ENCODE measurements around the gene PAK6.

The PAK6 gene

DNA sequence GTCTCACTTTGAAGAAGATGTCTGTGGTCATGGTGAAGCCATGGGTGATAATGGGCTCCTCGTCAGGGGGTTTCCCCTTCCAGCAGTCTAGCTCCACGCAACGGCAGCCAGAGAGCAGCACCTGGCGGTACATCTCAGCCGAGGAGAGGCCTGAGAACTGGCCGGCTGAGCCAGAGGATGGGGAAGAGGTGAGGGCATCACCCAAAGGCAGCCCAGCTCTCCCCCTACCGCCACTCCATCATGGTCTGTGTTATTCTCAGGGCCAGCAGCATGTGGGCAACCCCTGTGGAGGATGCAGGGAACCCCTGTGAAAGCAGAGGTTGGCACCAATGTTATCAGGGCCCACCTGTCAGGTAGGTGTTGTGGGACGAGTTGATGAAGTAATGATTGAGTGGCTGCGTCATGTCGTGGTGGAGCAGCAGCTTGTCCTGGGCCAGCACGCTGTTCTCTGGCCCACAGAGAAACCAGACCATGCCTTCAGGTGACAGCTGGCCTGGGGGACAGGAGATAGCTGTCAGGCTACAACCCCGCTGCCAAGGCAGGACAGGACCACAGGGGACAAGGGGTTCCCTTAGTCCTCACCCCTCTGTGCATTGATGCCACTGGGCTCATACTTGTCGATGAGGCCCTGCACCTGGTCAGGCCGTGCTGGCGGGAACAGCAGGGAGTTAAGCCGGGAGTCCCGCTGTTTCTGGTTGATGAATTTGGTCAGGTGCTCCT is 59.5 kb downstream of the PAK6 start:
- no peaks in the 10 kb centered on the region for H3K9me3 ChIP-seq (ENCODE audit: control insufficient read depth in 1 of 2, low read length in 2 of 2)
- H3K4me3 ChIP-seq (ENCODE audit: low read depth in 1 of 2, low read length in 2 of 2): no peak overlapping the region
- peaks cover 0 to 3% of the 10 kb centered on the region in 2 donors for H3K27me3 ChIP-seq (ENCODE audit: control insufficient read depth in 1 of 2, insufficient read depth in 2 of 2, low read length in 2 of 2)
- no peak overlapping the region for H3K27ac ChIP-seq (ENCODE audit: low read depth, low read length)
- H3K9ac ChIP-seq (ENCODE audit: low read depth in 1 of 2, low read length in 2 of 2): no peak overlapping the region
- peaks cover 0 to 19% of the 10 kb centered on the region in 2 donors for H3K36me3 ChIP-seq (ENCODE audit: control insufficient read depth in 1 of 2, insufficient read depth in 2 of 2, low read length in 2 of 2)
- no peaks in the 10 kb centered on the region for H3K4me1 ChIP-seq (ENCODE audit: control insufficient read depth in 1 of 2, insufficient read depth in 2 of 2, low read length in 2 of 2)

DNA sequence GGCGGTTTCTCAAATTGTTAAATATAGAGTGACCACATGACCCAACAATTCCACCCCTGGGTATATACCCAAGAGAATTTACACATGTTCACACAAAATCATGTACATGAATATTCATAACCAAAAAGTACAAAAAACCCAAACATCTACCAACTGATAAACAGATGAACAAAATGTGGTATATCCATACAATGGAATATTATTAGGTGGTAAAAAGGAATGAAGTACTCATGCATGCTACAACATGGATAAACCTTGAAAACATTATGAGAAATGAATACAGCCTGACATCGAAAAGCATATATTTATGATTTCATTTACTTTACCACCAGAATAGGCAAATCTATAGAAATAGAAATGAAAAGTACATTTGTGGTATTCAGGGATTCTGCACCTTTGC is 61.5 kb downstream of the PAK6 start:
- Histone ChIP-seq H3K4me3 (ENCODE audit: low read depth in 1 of 2, low read length in 2 of 2) (no peak overlapping the region), H3K9ac (ENCODE audit: low read depth in 1 of 2, low read length in 2 of 2) (no peak overlapping the region), H3K36me3 (ENCODE audit: control insufficient read depth in 1 of 2, insufficient read depth in 2 of 2, low read length in 2 of 2) (peaks cover 0 to 14% of the 10 kb centered on the region in 2 donors), H3K27me3 (ENCODE audit: control insufficient read depth in 1 of 2, insufficient read depth in 2 of 2, low read length in 2 of 2) (peaks cover 0 to 3% of the 10 kb centered on the region in 2 donors), H3K4me1 (ENCODE audit: control insufficient read depth in 1 of 2, insufficient read depth in 2 of 2, low read length in 2 of 2) (no peaks in the 10 kb centered on the region), H3K27ac (ENCODE audit: low read depth, low read length) (no peak overlapping the region), H3K9me3 (ENCODE audit: control insufficient read depth in 1 of 2, low read length in 2 of 2) (no peaks in the 10 kb centered on the region)

DNA sequence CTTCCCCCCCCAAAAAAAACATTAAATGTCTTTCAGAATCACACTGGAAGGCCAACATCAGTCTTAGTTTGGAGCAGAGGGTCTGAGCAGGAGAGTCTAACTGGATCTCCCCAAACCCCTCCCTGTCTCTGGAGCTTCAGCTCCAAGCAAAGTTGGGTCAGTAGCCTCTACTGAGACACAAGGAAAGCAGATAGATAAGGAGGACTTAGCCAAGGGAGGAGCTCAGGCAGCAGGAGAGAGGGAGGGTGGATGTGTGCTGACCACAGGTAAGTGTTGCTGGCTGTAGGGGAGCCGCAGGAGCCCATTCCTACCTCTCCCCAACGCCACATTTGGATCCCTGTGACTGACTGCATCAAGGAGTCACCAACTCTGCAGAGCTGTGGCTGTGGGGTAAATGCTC is 61.9 kb downstream of the PAK6 start:
- Histone ChIP-seq H3K27me3 (ENCODE audit: control insufficient read depth in 1 of 2, insufficient read depth in 2 of 2, low read length in 2 of 2) (peaks cover 0 to 3% of the 10 kb centered on the region in 2 donors), H3K36me3 (ENCODE audit: control insufficient read depth in 1 of 2, insufficient read depth in 2 of 2, low read length in 2 of 2) (peaks cover 0 to 14% of the 10 kb centered on the region in 2 donors), H3K4me3 (ENCODE audit: low read depth in 1 of 2, low read length in 2 of 2) (no peak overlapping the region), H3K27ac (ENCODE audit: low read depth, low read length) (no peak overlapping the region), H3K4me1 (ENCODE audit: control insufficient read depth in 1 of 2, insufficient read depth in 2 of 2, low read length in 2 of 2) (peaks cover 0 to 3% of the 10 kb centered on the region in 2 donors), H3K9me3 (ENCODE audit: control insufficient read depth in 1 of 2, low read length in 2 of 2) (no peaks in the 10 kb centered on the region), H3K9ac (ENCODE audit: low read depth in 1 of 2, low read length in 2 of 2) (no peak overlapping the region)

DNA sequence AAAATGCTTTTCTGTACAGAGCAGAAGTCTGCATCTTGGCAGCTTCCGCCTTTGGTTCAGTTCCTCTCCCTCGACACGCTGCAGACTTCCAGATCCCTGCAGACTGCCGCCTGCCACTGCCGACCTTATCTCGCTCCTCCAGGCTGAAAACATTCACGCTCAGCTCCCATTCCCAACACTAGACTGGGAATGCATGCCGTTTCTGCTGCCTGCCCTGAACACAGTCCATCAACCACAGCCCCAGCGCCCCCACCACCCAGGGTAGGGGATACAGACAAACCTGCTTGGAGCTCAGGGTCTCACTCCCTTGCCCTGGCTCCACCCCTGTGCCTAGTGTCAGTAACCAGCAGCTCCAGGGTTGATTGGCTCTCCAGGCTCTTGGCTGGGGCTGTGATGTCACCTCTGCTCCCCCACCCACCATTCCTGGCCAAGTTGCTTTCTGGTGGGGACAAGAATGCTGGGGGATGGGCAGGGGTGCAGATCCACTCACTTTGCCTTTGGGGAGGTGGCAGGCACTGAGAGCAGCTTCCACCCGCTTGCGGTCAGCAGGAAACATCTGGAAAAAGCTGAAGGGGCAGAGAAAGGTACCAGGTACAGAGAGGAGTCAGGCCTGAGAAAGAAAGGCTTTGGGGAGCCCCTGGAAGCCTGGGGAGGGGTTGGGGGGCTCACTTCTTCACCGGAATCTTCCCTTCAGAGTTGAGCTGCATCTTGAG is 62.8 kb downstream of the PAK6 start:
- Histone ChIP-seq H3K27ac (ENCODE audit: low read depth, low read length) (no peak overlapping the region), H3K9me3 (ENCODE audit: control insufficient read depth in 1 of 2, low read length in 2 of 2) (no peaks in the 10 kb centered on the region), H3K36me3 (ENCODE audit: control insufficient read depth in 1 of 2, insufficient read depth in 2 of 2, low read length in 2 of 2) (peaks cover 0 to 13% of the 10 kb centered on the region in 2 donors), H3K9ac (ENCODE audit: low read depth in 1 of 2, low read length in 2 of 2) (no peak overlapping the region), H3K4me1 (ENCODE audit: control insufficient read depth in 1 of 2, insufficient read depth in 2 of 2, low read length in 2 of 2) (peaks cover 0 to 11% of the 10 kb centered on the region in 2 donors), H3K27me3 (ENCODE audit: control insufficient read depth in 1 of 2, insufficient read depth in 2 of 2, low read length in 2 of 2) (peaks cover 0 to 3% of the 10 kb centered on the region in 2 donors), H3K4me3 (ENCODE audit: low read depth in 1 of 2, low read length in 2 of 2) (no peak overlapping the region)

DNA sequence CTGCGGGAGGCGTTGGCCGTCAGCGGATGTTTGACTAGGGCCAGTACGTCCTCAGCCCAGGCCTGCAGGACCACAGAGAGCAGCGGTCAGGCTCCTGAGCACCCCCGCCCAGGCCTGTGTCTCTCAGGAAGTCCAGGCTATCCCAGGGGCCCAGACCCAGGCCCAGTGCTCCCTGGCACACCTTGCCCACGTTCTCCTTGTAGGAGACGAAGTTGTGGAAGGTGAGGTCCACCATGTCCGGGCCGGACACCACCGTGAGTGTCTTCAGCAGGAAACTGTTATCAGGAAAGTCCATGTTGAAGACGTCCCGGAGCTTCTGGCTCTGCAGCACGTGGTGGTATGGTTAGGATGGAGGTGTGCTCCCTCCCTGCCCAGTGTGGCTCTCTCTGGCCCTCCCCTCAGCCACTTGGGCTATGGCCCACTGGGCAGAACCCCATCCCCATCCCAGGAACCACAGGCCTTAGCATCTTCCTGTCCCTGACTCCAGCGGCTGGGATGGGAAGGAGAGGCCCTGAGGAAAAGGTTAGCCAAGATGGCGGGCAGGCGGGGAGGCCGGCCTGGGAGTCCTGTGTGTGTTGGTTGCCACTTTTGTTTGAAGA is 63.5 kb downstream of the PAK6 start:
- Histone ChIP-seq H3K9ac (ENCODE audit: low read depth in 1 of 2, low read length in 2 of 2) (no peak overlapping the region), H3K4me3 (ENCODE audit: low read depth in 1 of 2, low read length in 2 of 2) (no peak overlapping the region), H3K9me3 (ENCODE audit: control insufficient read depth in 1 of 2, low read length in 2 of 2) (no peaks in the 10 kb centered on the region), H3K36me3 (ENCODE audit: control insufficient read depth in 1 of 2, insufficient read depth in 2 of 2, low read length in 2 of 2) (peaks cover 0 to 11% of the 10 kb centered on the region in 2 donors), H3K4me1 (ENCODE audit: control insufficient read depth in 1 of 2, insufficient read depth in 2 of 2, low read length in 2 of 2) (peaks cover 0 to 11% of the 10 kb centered on the region in 2 donors), H3K27ac (ENCODE audit: low read depth, low read length) (no peak overlapping the region), H3K27me3 (ENCODE audit: control insufficient read depth in 1 of 2, insufficient read depth in 2 of 2, low read length in 2 of 2) (no peaks in the 10 kb centered on the region)

DNA sequence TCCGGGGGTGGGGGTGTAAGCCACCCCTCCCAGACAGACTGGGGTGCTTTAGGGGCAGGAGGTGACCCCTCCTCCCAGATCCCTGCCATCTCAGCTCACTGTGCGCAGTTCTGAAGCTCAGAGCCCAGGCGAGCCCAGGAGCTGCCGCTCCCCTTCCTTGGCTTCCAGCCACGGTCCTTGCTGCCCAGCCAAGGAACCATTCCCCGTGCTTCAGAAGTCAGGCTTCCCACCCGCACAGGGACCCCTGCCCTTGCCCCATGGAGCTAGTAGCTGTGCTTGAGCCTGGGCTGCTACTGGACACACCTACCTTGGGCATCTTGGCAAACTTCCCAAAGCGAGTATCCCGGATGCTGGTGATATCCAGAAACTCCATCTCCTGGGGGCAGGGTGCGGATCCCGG is 64.1 kb downstream of the PAK6 start:
- Histone ChIP-seq H3K36me3 (ENCODE audit: control insufficient read depth in 1 of 2, insufficient read depth in 2 of 2, low read length in 2 of 2) (peaks cover 0 to 11% of the 10 kb centered on the region in 2 donors), H3K27me3 (ENCODE audit: control insufficient read depth in 1 of 2, insufficient read depth in 2 of 2, low read length in 2 of 2) (no peaks in the 10 kb centered on the region), H3K4me3 (ENCODE audit: low read depth in 1 of 2, low read length in 2 of 2) (no peak overlapping the region), H3K4me1 (ENCODE audit: control insufficient read depth in 1 of 2, insufficient read depth in 2 of 2, low read length in 2 of 2) (peaks cover 0 to 11% of the 10 kb centered on the region in 2 donors), H3K27ac (ENCODE audit: low read depth, low read length) (no peak overlapping the region), H3K9ac (ENCODE audit: low read depth in 1 of 2, low read length in 2 of 2) (no peak overlapping the region), H3K9me3 (ENCODE audit: control insufficient read depth in 1 of 2, low read length in 2 of 2) (no peaks in the 10 kb centered on the region)

DNA sequence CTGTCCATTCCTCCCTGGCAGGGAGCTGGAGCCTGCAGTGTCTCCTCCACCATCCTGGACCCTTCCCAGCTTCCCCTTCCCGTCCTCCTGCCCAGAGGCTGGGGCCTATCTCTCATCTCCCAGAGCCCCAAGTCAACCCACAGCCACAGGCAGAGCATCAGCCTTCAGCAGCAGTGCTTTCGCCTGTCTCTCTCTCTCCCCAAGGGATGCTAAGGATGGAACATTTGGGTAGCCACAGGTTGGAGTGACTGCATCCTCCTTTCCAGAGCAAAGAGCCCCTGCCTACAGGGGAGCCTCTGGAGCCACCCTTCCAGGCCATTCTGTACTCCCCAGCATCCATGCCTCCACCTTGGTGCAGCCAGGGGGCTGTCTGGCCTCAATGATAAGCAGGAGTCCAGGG is 64.7 kb downstream of the PAK6 start:
- no peaks in the 10 kb centered on the region for H3K9me3 ChIP-seq (ENCODE audit: control insufficient read depth in 1 of 2, low read length in 2 of 2)
- H3K27me3 ChIP-seq (ENCODE audit: control insufficient read depth in 1 of 2, insufficient read depth in 2 of 2, low read length in 2 of 2): no peaks in the 10 kb centered on the region
- H3K4me3 ChIP-seq (ENCODE audit: low read depth in 1 of 2, low read length in 2 of 2): no peak overlapping the region
- no peak overlapping the region for H3K9ac ChIP-seq (ENCODE audit: low read depth in 1 of 2, low read length in 2 of 2)
- H3K27ac ChIP-seq (ENCODE audit: low read depth, low read length): no peak overlapping the region
- peaks cover 0 to 12% of the 10 kb centered on the region in 2 donors for H3K4me1 ChIP-seq (ENCODE audit: control insufficient read depth in 1 of 2, insufficient read depth in 2 of 2, low read length in 2 of 2)
- peaks cover 0 to 8% of the 10 kb centered on the region in 2 donors for H3K36me3 ChIP-seq (ENCODE audit: control insufficient read depth in 1 of 2, insufficient read depth in 2 of 2, low read length in 2 of 2)

DNA sequence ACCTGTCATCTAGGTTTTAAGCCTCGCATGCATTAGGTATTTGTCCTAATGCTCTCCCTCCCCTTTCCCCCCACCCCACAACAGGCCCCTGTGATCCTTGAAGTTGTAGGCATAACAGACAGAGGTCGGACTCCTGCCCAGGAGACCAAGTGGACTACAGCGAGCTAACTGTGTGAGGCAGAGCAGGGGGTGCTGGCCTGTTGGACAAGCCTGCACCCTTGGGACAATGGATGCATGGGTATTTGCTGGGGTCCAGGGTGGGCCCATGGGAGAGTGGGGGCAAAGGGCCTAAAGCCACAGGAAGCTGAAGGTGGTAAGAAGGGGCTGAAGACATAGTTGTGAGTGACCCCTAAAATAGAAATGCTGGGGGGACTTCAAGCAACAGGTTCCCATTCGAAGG is 66.4 kb downstream of the PAK6 start:
- no peak overlapping the region for H3K27ac ChIP-seq (ENCODE audit: low read depth, low read length)
- peaks cover 0 to 17% of the 10 kb centered on the region in 2 donors for H3K4me1 ChIP-seq (ENCODE audit: control insufficient read depth in 1 of 2, insufficient read depth in 2 of 2, low read length in 2 of 2)
- H3K27me3 ChIP-seq (ENCODE audit: control insufficient read depth in 1 of 2, insufficient read depth in 2 of 2, low read length in 2 of 2): no peaks in the 10 kb centered on the region
- H3K4me3 ChIP-seq (ENCODE audit: low read depth in 1 of 2, low read length in 2 of 2): no peak overlapping the region
- no peak overlapping the region for H3K9ac ChIP-seq (ENCODE audit: low read depth in 1 of 2, low read length in 2 of 2)
- no peaks in the 10 kb centered on the region for H3K9me3 ChIP-seq (ENCODE audit: control insufficient read depth in 1 of 2, low read length in 2 of 2)
- H3K36me3 ChIP-seq (ENCODE audit: control insufficient read depth in 1 of 2, insufficient read depth in 2 of 2, low read length in 2 of 2): peaks cover 0 to 6% of the 10 kb centered on the region in 2 donors

DNA sequence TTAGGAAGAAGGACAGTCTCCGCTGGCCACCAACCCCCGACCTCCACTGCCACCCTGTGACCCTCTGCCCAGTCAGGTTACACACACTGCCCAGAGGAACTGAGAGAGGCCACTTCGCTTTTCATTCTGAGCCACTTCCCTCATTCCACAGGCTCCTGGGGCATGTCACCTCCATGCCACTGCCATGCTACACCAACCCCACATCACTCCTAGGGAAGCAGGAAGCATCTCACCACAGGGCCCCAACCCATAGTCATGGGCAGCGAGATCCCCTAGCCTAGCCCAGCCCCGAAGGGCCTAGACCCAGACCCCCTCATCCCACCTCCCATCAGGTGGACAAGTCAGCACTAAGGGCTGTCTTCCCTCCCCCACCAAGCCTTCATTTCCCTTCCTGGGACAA is 67.5 kb downstream of the PAK6 start:
- Histone ChIP-seq H3K27me3 (ENCODE audit: control insufficient read depth in 1 of 2, insufficient read depth in 2 of 2, low read length in 2 of 2) (peaks cover 0 to 4% of the 10 kb centered on the region in 2 donors), H3K4me3 (ENCODE audit: low read depth in 1 of 2, low read length in 2 of 2) (peak overlapping the region; percentile 53 to 57), H3K4me1 (ENCODE audit: control insufficient read depth in 1 of 2, insufficient read depth in 2 of 2, low read length in 2 of 2) (peaks cover 0 to 17% of the 10 kb centered on the region in 2 donors), H3K36me3 (ENCODE audit: control insufficient read depth in 1 of 2, insufficient read depth in 2 of 2, low read length in 2 of 2) (peaks cover 0 to 6% of the 10 kb centered on the region in 2 donors), H3K9me3 (ENCODE audit: control insufficient read depth in 1 of 2, low read length in 2 of 2) (no peaks in the 10 kb centered on the region), H3K27ac (ENCODE audit: low read depth, low read length) (no peak overlapping the region), H3K9ac (ENCODE audit: low read depth in 1 of 2, low read length in 2 of 2) (peak overlapping the region in 1 of 2 donors; percentile 47)

DNA sequence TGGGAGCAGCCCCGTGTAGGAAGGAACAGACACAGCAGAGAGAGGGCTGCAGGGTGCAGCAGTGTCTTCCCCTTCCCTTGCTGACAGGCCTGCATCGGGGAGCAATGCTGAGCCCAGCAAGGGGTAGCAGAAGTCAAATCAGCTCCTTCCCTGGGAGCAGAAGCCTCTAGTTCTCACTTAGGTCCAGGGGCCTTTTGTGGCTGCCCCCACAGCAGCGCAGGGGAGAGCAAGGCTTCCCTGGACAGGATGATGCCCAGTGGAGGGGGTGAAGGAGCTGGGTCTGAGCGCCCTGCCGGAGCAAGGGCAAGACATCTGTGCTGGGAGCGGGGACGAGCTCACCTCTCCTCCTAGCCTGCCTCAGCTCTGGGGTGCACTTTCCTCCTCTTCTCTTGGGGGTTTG is 68.0 kb downstream of the PAK6 start:
- peaks cover 0 to 17% of the 10 kb centered on the region in 2 donors for H3K4me1 ChIP-seq (ENCODE audit: control insufficient read depth in 1 of 2, insufficient read depth in 2 of 2, low read length in 2 of 2)
- no peak overlapping the region for H3K27ac ChIP-seq (ENCODE audit: low read depth, low read length)
- H3K9me3 ChIP-seq (ENCODE audit: control insufficient read depth in 1 of 2, low read length in 2 of 2): no peaks in the 10 kb centered on the region
- peaks cover 0 to 4% of the 10 kb centered on the region in 2 donors for H3K27me3 ChIP-seq (ENCODE audit: control insufficient read depth in 1 of 2, insufficient read depth in 2 of 2, low read length in 2 of 2)
- peak overlapping the region in 1 of 2 donors; percentile 47 for H3K9ac ChIP-seq (ENCODE audit: low read depth in 1 of 2, low read length in 2 of 2)
- H3K4me3 ChIP-seq (ENCODE audit: low read depth in 1 of 2, low read length in 2 of 2): peak overlapping the region; percentile 53 to 57
- peaks cover 0 to 6% of the 10 kb centered on the region in 2 donors for H3K36me3 ChIP-seq (ENCODE audit: control insufficient read depth in 1 of 2, insufficient read depth in 2 of 2, low read length in 2 of 2)

Measured in duodenal mucosa (tissue), 2 donors.